ENCODE results near the gene CUL4B. TPM values are rescaled to one million over a fixed set of nuclear protein-coding genes. Genes with fewer than 3 reads are reported as not detected.
"Not testable (repeated sequence)": the region's sequence is repeated elsewhere in the genome, so short reads cannot be mapped to it uniquely, and the experiment has no call there.

Gene CUL4B
- polyA plus RNA-seq: 18.0 TPM

GRCh38 chrX:120560842-120561633, at the start of gene CUL4B:
TSS of gene CUL4B (minus strand) at chrX:120560962. CDS start at chrX:120560638, 324 bp downstream.
- Mint-ChIP-seq H3K27ac (peak within 1 kb of the TSS; percentile 89 to 98 (median 96)), H3K36me3 (peaks cover 2% of the 10 kb centered on the region), H3K4me1 (peaks cover 17 to 25% (median 20%) of the 10 kb centered on the region in 3 donors), H3K27me3 (no peaks in the 10 kb centered on the region), H3K9me3 (no peaks in the 10 kb centered on the region), H3K4me3 (peak within 1 kb of the TSS; percentile 86 to 99 (median 96))

GRCh38 chrX:120604361-120604782, 43.6 kb upstream of the CUL4B start:
- Mint-ChIP-seq H3K4me3 (peak overlapping the region; percentile 89 to 97 (median 92)), H3K27me3 (no peaks in the 10 kb centered on the region), H3K4me1 (peaks cover 2 to 14% (median 3%) of the 10 kb centered on the region in 3 donors), H3K9me3 (peaks cover 0 to 2% (median 0%) of the 10 kb centered on the region in 3 donors), H3K36me3 (no peaks in the 10 kb centered on the region), H3K27ac (peak overlapping the region; percentile 96 to 98 (median 98))

GRCh38 chrX:120603707-120604360, 43.1 kb upstream of the CUL4B start, which contains the start of gene MCTS1:
TSS of gene MCTS1 (plus strand) at chrX:120604101. CDS start at chrX:120604237, 136 bp downstream.
- Mint-ChIP-seq H3K36me3 (no peaks in the 10 kb centered on the region), H3K4me3 (peak within 1 kb of the TSS; percentile 89 to 97 (median 92)), H3K4me1 (peaks cover 2 to 14% (median 3%) of the 10 kb centered on the region in 3 donors), H3K9me3 (peaks cover 0 to 2% (median 0%) of the 10 kb centered on the region in 3 donors), H3K27me3 (no peaks in the 10 kb centered on the region), H3K27ac (peak within 1 kb of the TSS; percentile 96 to 98 (median 98))

GRCh38 chrX:120585702-120586101, 24.9 kb upstream of the CUL4B start:
- Mint-ChIP-seq H3K4me1 (peaks cover 0 to 1% (median 0%) of the 10 kb centered on the region in 3 donors), H3K36me3 (no peaks in the 10 kb centered on the region), H3K4me3 (no peak overlapping the region), H3K9me3 (peaks cover 0 to 2% (median 0%) of the 10 kb centered on the region in 3 donors), H3K27me3 (peaks cover 2% of the 10 kb centered on the region), H3K27ac (no peak overlapping the region)

GRCh38 chrX:120575379-120576114, 14.8 kb upstream of the CUL4B start:
- Mint-ChIP-seq H3K9me3 (peaks cover 0 to 5% (median 4%) of the 10 kb centered on the region in 3 donors), H3K4me1 (peaks cover 0 to 4% (median 3%) of the 10 kb centered on the region in 3 donors), H3K36me3 (peaks cover 3% of the 10 kb centered on the region), H3K4me3 (no peak overlapping the region), H3K27ac (no peak overlapping the region), H3K27me3 (peaks cover 3% of the 10 kb centered on the region)

GRCh38 chrX:120573806-120574205, 13.0 kb upstream of the CUL4B start:
- not testable (repeated sequence) for H3K27me3 Mint-ChIP-seq, H3K4me1 Mint-ChIP-seq, H3K36me3 Mint-ChIP-seq, H3K9me3 Mint-ChIP-seq, H3K4me3 Mint-ChIP-seq, H3K27ac Mint-ChIP-seq

GRCh38 chrX:120570011-120570600, 9.3 kb upstream of the CUL4B start:
- Mint-ChIP-seq H3K4me3 (no peak overlapping the region), H3K27me3 (peaks cover 3% of the 10 kb centered on the region), H3K36me3 (no peaks in the 10 kb centered on the region)

GRCh38 chrX:120568609-120569008, 7.8 kb upstream of the CUL4B start:
- Mint-ChIP-seq H3K9me3 (peaks cover 0 to 3% (median 0%) of the 10 kb centered on the region in 3 donors), H3K27ac (peak overlapping the region in 1 of 3 donors; percentile 24), H3K36me3 (no peaks in the 10 kb centered on the region), H3K4me1 (no peaks in the 10 kb centered on the region), H3K27me3 (peaks cover 3% of the 10 kb centered on the region), H3K4me3 (no peak overlapping the region)

More at GRCh38 chrX:120570011-120570600, 9.3 kb upstream of the CUL4B start:
- Mint-ChIP-seq H3K9me3 (peaks cover 0 to 4% (median 3%) of the 10 kb centered on the region in 3 donors), H3K4me1 (no peaks in the 10 kb centered on the region), H3K27ac (no peak overlapping the region)

GRCh38 chrX:120568035-120568434, 7.3 kb upstream of the CUL4B start:
- H3K9me3 Mint-ChIP-seq: peaks cover 0 to 3% (median 0%) of the 10 kb centered on the region in 3 donors
- no peaks in the 10 kb centered on the region for H3K4me1 Mint-ChIP-seq

GRCh38 chrX:120566817-120567216, 6.1 kb upstream of the CUL4B start:
- Mint-ChIP-seq H3K4me3 (no peak overlapping the region), H3K36me3 (peaks cover 2% of the 10 kb centered on the region), H3K27me3 (peaks cover 1% of the 10 kb centered on the region), H3K9me3 (peaks cover 0 to 2% (median 0%) of the 10 kb centered on the region in 3 donors), H3K4me1 (peaks cover under 1 to 11% (median 6%) of the 10 kb centered on the region in 3 donors), H3K27ac (no peak overlapping the region)

More at GRCh38 chrX:120568035-120568434, 7.3 kb upstream of the CUL4B start:
- Mint-ChIP-seq H3K27me3 (peaks cover 3% of the 10 kb centered on the region), H3K36me3 (no peaks in the 10 kb centered on the region), H3K27ac (peak overlapping the region in 1 of 3 donors; percentile 24), H3K4me3 (no peak overlapping the region)

GRCh38 chrX:120564925-120565324, 4.2 kb upstream of the CUL4B start:
- no peaks in the 10 kb centered on the region for H3K9me3 Mint-ChIP-seq
- H3K27me3 Mint-ChIP-seq: no peaks in the 10 kb centered on the region
- no peak overlapping the region for H3K27ac Mint-ChIP-seq
- no peak overlapping the region for H3K4me3 Mint-ChIP-seq
- peaks cover 4 to 13% (median 7%) of the 10 kb centered on the region in 3 donors for H3K4me1 Mint-ChIP-seq
- peaks cover 2% of the 10 kb centered on the region for H3K36me3 Mint-ChIP-seq

- no peaks in the 10 kb centered on the region for H3K27me3 Mint-ChIP-seq
- peaks cover 14 to 21% (median 17%) of the 10 kb centered on the region in 3 donors for H3K4me1 Mint-ChIP-seq
- no peaks in the 10 kb centered on the region for H3K9me3 Mint-ChIP-seq
- H3K27ac Mint-ChIP-seq: peak overlapping the region; percentile 89 to 98 (median 96)
- H3K4me3 Mint-ChIP-seq: peak overlapping the region in 1 of 4 donors; percentile 95
- H3K36me3 Mint-ChIP-seq: peaks cover 2% of the 10 kb centered on the region
Measured at GRCh38 chrX:120562569-120562926, 1.8 kb upstream of the CUL4B start.

GRCh38 chrX:120561634-120562568, 1.1 kb upstream of the CUL4B start:
- Mint-ChIP-seq H3K4me3 (peak overlapping the region; percentile 86 to 99 (median 96)), H3K4me1 (peaks cover 14 to 25% (median 17%) of the 10 kb centered on the region in 3 donors), H3K27me3 (no peaks in the 10 kb centered on the region), H3K9me3 (no peaks in the 10 kb centered on the region), H3K36me3 (peaks cover 2% of the 10 kb centered on the region), H3K27ac (peak overlapping the region; percentile 89 to 98 (median 96))

All from IgD-negative memory B cell (primary cell).